ENCODE measurements around the gene TH.

GRCh38 chr11:2169005-2169378 lies 2.6 kb downstream of the TH start:
- TF ChIP-seq CTCF (IDR thresholded peaks at IDR 0.05) (no peak), EZH2 (IDR thresholded peaks at IDR 0.05) (no peak)

Data from neural progenitor cell (in vitro differentiated cells).